GM23338 (cell line): Measurements from ENCODE around the gene RADIL. TPM values are rescaled to one million over a fixed set of nuclear protein-coding genes. Genes with fewer than 3 reads are reported as not detected.

Experiments
- ATAC-seq: fragments of 200-7000 bp; cut with Tn5 transposase; 3 replicates; pipeline ENCODE4 v1.9.1; 2020
- DNase-seq: peaks from one replicate; pipeline ENCODE4 v3.0.0-alpha.2; 2015; ENCODE audit warnings: low spot score
- H2AFZ ChIP-seq: fragments of 200-600 bp; sonication (generic); 2 replicates; pipeline ENCODE4 v1.8.0; 2016; ENCODE audit warnings: antibody characterized with exemption, mild to moderate bottlenecking, moderate library complexity
- H3F3A ChIP-seq: fragments of 200-600 bp; sonication (generic); replicated peaks from 2 replicates; pipeline ENCODE4 v1.8.0; 2017; ENCODE audit warnings: antibody characterized with exemption, mixed run types, low read depth
- H3K27ac ChIP-seq: fragments of 200-600 bp; sonication (generic); 2 replicates; pipeline ENCODE4 v1.6.1; 2016; ENCODE audit warnings: low read depth
- H3K27me3 ChIP-seq: fragments of 200-600 bp; sonication (generic); 2 replicates; pipeline ENCODE4 v1.8.0; 2016; ENCODE audit warnings: mild to moderate bottlenecking, mixed run types, moderate library complexity; ENCODE audit not compliant: insufficient read depth
- H3K36me3 ChIP-seq: fragments of 200-600 bp; sonication (generic); 2 replicates; pipeline ENCODE4 v1.8.0; 2016; ENCODE audit warnings: mild to moderate bottlenecking; ENCODE audit not compliant: insufficient read depth
- H3K4me1 ChIP-seq: fragments of 200-600 bp; sonication (generic); 2 replicates; pipeline ENCODE4 v1.8.0; 2016; ENCODE audit warnings: mild to moderate bottlenecking, moderate library complexity; ENCODE audit not compliant: insufficient read depth
- H3K4me2 ChIP-seq: fragments of 200-600 bp; sonication (generic); 2 replicates; pipeline ENCODE4 v1.7.1; 2017; ENCODE audit warnings: mixed run types
- H3K4me3 ChIP-seq: fragments of 200-600 bp; sonication (generic); 2 replicates; pipeline ENCODE4 v1.6.1; 2016; ENCODE audit warnings: mixed run types
- H3K79me2 ChIP-seq: fragments of 200-600 bp; sonication (generic); replicated peaks from 2 replicates; pipeline ENCODE4 v1.8.0; 2017; ENCODE audit warnings: mild to moderate bottlenecking; ENCODE audit not compliant: insufficient read depth
- H3K9me2 ChIP-seq: fragments of 200-600 bp; sonication (generic); 2 replicates; pipeline ENCODE4 v1.8.0; 2017; ENCODE audit not compliant: insufficient read depth
- H4K20me1 ChIP-seq: fragments of 200-600 bp; sonication (generic); replicated peaks from 2 replicates; pipeline ENCODE4 v1.8.0; 2017; ENCODE audit warnings: mild to moderate bottlenecking; ENCODE audit not compliant: insufficient read depth
- H3K27ac Mint-ChIP-seq: 2 replicates; pipeline ENCODE4 v1.8.0; 2020; ENCODE audit warnings: inconsistent platforms, mild to moderate bottlenecking, moderate library complexity, mixed read lengths
- H3K27me3 Mint-ChIP-seq: 3 replicates; pipeline ENCODE4 v1.8.0; 2022; ENCODE audit warnings: low read depth, mild to moderate bottlenecking, moderate library complexity, mixed read lengths, inconsistent platforms; ENCODE audit not compliant: insufficient read depth, poor library complexity
- H3K36me3 Mint-ChIP-seq: 3 replicates; pipeline ENCODE4 v1.8.0; 2021; ENCODE audit warnings: low read depth, mild to moderate bottlenecking, inconsistent platforms, moderate library complexity, mixed read lengths
- H3K4me1 Mint-ChIP-seq: 3 replicates; pipeline ENCODE4 v1.8.0; 2020; ENCODE audit warnings: mild to moderate bottlenecking, inconsistent platforms, mixed read lengths
- H3K4me3 Mint-ChIP-seq: 3 replicates; pipeline ENCODE4 v1.8.0; 2021; ENCODE audit warnings: moderate library complexity, mild to moderate bottlenecking, inconsistent platforms, mixed read lengths
- H3K9me3 Mint-ChIP-seq: 3 replicates; pipeline ENCODE4 v1.8.0; 2020; ENCODE audit warnings: moderate library complexity, mild to moderate bottlenecking, inconsistent platforms, mixed read lengths
- CREB1 ChIP-seq: fragments of 250-450 bp; sonication (Bioruptor Pico); IDR thresholded peaks from 2 replicates; pipeline ENCODE4 v1.5.0; 2020; ENCODE audit warnings: low read depth, mild to moderate bottlenecking, moderate library complexity
- EZH2 ChIP-seq: fragments of 200-600 bp; sonication (generic); IDR thresholded peaks from one replicate; pipeline ENCODE4 v1.8.0; 2017; ENCODE audit warnings: antibody characterized with exemption, mild to moderate bottlenecking, low read depth; ENCODE audit not compliant: unreplicated experiment
- EZH2phosphoT487 ChIP-seq: fragments of 200-600 bp; sonication (generic); IDR thresholded peaks from one replicate; pipeline ENCODE4 v1.8.1; 2018; ENCODE audit warnings: antibody characterized with exemption; ENCODE audit not compliant: unreplicated experiment
- JUNB ChIP-seq: IDR thresholded peaks from one replicate; pipeline ENCODE4 v1.6.1; 2016; ENCODE audit warnings: antibody characterized with exemption; ENCODE audit not compliant: unreplicated experiment
- STAT1 ChIP-seq: IDR thresholded peaks from one replicate; pipeline ENCODE4 v1.6.1; 2016; ENCODE audit warnings: antibody characterized with exemption; ENCODE audit not compliant: unreplicated experiment
- ZNF114 ChIP-seq: fragments of 250-450 bp; sonication (Bioruptor Pico); IDR thresholded peaks from 2 replicates; pipeline ENCODE4 v1.5.0; 2020; ENCODE audit warnings: mild to moderate bottlenecking, moderate library complexity
- ZNF331 ChIP-seq: fragments of 250-450 bp; sonication (Bioruptor Pico); IDR thresholded peaks from 2 replicates; pipeline ENCODE4 v1.5.0; 2020; ENCODE audit warnings: low read depth, mild to moderate bottlenecking, moderate library complexity
- polyA plus RNA-seq: library from polyadenylated mRNA; unstranded; fragments of >200 nt; fragmentation: Nextera tagmentation; extraction: Ambion mirVana; gene quantifications from 2 replicates; pipeline ENCODE4 v1.2.1, GENCODE V29; 2016
- total RNA-seq: library from RNA; depleted of rRNA; stranded (reverse); fragments of >200 nt; shearing (Covaris generic); gene quantifications from 2 replicates; pipeline ENCODE4 v1.2.3, GENCODE V29; 2014
- TF ChIP-seq, protein P1 (sequence below): IDR thresholded peaks from 2 replicates; pipeline ENCODE4 v1.6.1; 2016; ENCODE audit warnings: antibody characterized with exemption
- TF ChIP-seq, protein P2 (sequence below): IDR thresholded peaks from one replicate; pipeline ENCODE4 v1.6.1; 2018; ENCODE audit warnings: antibody characterized with exemption; ENCODE audit not compliant: unreplicated experiment
- TF ChIP-seq, protein P3 (sequence below): fragments of 250-450 bp; sonication (Bioruptor Pico); IDR thresholded peaks from 2 replicates; pipeline ENCODE4 v1.5.0; 2020; ENCODE audit warnings: mild to moderate bottlenecking, moderate library complexity

Gene RADIL
- total and polyA plus RNA-seq, 2 experiments from 2014 or later, result 4.3 to 9.8 TPM

DNA sequence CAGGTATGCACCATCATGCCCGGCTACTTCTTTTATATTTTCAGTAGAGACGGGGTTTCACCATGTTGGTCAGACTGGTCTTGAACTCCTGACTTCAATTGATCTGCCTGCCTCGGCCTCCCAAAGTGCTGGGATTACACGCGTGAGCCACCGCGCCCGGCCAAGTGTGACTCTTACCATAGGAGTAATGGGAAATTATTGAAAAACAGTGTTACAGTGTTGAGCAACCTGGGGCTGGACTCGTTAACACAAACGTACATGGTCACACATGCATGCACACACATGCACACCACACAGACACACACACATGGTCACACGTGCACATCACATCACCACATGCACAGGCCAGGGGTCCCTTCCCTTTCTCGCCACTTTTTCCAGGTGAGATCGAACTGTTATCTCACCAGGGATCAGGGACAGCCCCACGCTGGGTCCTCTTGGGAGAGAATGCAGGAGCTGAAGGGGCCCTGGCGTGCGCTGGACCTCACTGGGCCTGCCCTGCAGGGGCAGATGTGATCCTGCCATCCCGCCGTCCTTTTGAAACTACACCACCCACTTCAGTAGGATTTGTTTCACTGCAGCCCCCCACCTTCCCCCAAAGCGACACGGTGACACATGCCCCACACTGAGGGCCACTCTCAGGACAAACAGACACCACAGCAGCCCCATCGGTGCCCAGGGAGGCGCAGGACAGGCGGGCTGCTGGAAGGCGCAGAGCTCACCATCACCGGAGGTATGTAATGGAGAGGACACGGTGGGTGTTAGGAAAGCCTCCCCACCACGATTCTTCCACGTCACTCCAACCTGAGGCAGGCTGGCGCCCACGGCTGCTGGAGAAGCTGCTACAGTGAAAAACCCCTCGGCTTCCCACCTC is 10.2 kb downstream of the RADIL start (continued):
- TF ChIP-seq EZH2phosphoT487, result no peak
- no peak for TF ChIP-seq ZNF331 (CRISPR knock-in tag)

DNA sequence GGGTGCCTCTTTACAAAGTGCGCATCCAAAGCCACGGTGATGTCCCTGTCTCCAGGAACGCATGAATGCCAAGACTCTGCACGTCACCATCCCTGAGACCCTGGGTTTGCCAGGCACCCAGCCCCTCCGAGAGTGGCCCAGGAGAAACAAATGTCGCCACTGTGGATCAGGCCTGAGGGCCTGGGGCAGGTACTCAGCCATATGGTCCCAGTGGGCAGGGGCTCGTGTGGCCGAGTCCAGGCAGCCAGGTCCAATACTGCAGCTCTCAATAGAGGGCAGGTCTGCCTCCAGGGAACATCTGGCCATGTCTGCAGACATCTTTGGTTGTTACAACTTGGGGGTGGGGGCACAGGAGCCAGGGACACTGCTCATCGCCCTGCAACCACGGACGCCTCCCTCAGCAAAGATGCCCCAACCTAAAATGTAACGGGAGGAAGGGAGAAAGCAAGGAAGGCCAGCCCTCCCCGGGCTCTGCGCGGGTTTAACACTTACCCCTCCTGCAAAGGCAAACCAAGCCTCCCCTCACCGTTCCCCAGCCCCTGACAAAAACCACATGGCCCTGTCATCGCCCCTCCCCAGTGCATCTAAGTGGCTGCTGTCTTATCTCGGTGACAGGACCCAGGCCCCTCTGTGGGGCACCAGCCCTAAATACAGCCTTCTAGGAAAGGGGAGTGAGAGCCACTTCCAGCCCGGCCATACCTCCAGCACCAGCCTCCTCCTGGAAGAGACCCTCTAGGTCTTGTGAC is 11.4 kb downstream of the RADIL start:
- H3K4me3 Mint-ChIP-seq, result no peak overlapping the region
- no peaks in the 10 kb centered on the region for H3K36me3 Mint-ChIP-seq
- TF ChIP-seq, protein P1, sequence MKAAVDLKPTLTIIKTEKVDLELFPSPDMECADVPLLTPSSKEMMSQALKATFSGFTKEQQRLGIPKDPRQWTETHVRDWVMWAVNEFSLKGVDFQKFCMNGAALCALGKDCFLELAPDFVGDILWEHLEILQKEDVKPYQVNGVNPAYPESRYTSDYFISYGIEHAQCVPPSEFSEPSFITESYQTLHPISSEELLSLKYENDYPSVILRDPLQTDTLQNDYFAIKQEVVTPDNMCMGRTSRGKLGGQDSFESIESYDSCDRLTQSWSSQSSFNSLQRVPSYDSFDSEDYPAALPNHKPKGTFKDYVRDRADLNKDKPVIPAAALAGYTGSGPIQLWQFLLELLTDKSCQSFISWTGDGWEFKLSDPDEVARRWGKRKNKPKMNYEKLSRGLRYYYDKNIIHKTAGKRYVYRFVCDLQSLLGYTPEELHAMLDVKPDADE, result no peak
- TF ChIP-seq CREB1 (CRISPR knock-in tag), result no peak
- TF ChIP-seq ZNF114 (CRISPR knock-in tag), result no peak
- TF ChIP-seq, protein P2, sequence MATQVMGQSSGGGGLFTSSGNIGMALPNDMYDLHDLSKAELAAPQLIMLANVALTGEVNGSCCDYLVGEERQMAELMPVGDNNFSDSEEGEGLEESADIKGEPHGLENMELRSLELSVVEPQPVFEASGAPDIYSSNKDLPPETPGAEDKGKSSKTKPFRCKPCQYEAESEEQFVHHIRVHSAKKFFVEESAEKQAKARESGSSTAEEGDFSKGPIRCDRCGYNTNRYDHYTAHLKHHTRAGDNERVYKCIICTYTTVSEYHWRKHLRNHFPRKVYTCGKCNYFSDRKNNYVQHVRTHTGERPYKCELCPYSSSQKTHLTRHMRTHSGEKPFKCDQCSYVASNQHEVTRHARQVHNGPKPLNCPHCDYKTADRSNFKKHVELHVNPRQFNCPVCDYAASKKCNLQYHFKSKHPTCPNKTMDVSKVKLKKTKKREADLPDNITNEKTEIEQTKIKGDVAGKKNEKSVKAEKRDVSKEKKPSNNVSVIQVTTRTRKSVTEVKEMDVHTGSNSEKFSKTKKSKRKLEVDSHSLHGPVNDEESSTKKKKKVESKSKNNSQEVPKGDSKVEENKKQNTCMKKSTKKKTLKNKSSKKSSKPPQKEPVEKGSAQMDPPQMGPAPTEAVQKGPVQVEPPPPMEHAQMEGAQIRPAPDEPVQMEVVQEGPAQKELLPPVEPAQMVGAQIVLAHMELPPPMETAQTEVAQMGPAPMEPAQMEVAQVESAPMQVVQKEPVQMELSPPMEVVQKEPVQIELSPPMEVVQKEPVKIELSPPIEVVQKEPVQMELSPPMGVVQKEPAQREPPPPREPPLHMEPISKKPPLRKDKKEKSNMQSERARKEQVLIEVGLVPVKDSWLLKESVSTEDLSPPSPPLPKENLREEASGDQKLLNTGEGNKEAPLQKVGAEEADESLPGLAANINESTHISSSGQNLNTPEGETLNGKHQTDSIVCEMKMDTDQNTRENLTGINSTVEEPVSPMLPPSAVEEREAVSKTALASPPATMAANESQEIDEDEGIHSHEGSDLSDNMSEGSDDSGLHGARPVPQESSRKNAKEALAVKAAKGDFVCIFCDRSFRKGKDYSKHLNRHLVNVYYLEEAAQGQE, result no peak
- TF ChIP-seq JUNB, result no peak
- no peak for TF ChIP-seq STAT1
- TF ChIP-seq, protein P3, sequence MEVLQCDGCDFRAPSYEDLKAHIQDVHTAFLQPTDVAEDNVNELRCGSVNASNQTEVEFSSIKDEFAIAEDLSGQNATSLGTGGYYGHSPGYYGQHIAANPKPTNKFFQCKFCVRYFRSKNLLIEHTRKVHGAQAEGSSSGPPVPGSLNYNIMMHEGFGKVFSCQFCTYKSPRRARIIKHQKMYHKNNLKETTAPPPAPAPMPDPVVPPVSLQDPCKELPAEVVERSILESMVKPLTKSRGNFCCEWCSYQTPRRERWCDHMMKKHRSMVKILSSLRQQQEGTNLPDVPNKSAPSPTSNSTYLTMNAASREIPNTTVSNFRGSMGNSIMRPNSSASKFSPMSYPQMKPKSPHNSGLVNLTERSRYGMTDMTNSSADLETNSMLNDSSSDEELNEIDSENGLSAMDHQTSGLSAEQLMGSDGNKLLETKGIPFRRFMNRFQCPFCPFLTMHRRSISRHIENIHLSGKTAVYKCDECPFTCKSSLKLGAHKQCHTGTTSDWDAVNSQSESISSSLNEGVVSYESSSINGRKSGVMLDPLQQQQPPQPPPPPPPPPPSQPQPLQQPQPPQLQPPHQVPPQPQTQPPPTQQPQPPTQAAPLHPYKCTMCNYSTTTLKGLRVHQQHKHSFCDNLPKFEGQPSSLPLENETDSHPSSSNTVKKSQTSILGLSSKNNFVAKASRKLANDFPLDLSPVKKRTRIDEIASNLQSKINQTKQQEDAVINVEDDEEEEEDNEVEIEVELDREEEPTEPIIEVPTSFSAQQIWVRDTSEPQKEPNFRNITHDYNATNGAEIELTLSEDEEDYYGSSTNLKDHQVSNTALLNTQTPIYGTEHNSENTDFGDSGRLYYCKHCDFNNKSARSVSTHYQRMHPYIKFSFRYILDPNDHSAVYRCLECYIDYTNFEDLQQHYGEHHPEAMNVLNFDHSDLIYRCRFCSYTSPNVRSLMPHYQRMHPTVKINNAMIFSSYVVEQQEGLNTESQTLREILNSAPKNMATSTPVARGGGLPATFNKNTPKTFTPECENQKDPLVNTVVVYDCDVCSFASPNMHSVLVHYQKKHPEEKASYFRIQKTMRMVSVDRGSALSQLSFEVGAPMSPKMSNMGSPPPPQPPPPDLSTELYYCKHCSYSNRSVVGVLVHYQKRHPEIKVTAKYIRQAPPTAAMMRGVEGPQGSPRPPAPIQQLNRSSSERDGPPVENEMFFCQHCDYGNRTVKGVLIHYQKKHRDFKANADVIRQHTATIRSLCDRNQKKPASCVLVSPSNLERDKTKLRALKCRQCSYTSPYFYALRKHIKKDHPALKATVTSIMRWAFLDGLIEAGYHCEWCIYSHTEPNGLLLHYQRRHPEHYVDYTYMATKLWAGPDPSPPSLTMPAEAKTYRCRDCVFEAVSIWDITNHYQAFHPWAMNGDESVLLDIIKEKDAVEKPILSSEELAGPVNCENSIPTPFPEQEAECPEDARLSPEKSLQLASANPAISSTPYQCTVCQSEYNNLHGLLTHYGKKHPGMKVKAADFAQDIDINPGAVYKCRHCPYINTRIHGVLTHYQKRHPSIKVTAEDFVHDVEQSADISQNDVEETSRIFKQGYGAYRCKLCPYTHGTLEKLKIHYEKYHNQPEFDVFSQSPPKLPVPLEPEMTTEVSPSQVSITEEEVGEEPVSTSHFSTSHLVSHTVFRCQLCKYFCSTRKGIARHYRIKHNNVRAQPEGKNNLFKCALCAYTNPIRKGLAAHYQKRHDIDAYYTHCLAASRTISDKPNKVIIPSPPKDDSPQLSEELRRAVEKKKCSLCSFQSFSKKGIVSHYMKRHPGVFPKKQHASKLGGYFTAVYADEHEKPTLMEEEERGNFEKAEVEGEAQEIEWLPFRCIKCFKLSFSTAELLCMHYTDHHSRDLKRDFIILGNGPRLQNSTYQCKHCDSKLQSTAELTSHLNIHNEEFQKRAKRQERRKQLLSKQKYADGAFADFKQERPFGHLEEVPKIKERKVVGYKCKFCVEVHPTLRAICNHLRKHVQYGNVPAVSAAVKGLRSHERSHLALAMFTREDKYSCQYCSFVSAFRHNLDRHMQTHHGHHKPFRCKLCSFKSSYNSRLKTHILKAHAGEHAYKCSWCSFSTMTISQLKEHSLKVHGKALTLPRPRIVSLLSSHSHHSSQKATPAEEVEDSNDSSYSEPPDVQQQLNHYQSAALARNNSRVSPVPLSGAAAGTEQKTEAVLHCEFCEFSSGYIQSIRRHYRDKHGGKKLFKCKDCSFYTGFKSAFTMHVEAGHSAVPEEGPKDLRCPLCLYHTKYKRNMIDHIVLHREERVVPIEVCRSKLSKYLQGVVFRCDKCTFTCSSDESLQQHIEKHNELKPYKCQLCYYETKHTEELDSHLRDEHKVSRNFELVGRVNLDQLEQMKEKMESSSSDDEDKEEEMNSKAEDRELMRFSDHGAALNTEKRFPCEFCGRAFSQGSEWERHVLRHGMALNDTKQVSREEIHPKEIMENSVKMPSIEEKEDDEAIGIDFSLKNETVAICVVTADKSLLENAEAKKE, result no peak
- no peak for TF ChIP-seq EZH2

More for the DNA sequence above, 11.4 kb downstream of the RADIL start:
- Histone ChIP-seq H3K4me3 (no peak overlapping the region), H3K36me3 (no peaks in the 10 kb centered on the region), H3K27me3 (no peaks in the 10 kb centered on the region), H3K27ac (no peak overlapping the region), H4K20me1 (no peaks in the 10 kb centered on the region), H3K4me1 (no peaks in the 10 kb centered on the region), H3K9me2 (no peaks in the 10 kb centered on the region), H3F3A (no peaks in the 10 kb centered on the region), H3K79me2 (no peaks in the 10 kb centered on the region), H3K4me2 (no peak overlapping the region), H2AFZ (no peak overlapping the region)
- DNase-seq (no peak), ATAC-seq (peak; percentile 57)
- Mint-ChIP-seq H3K4me1 (peaks cover 10% of the 10 kb centered on the region), H3K27ac (no peak overlapping the region), H3K9me3 (peaks cover 7% of the 10 kb centered on the region; the same call in 2 of the 3 replicates), H3K27me3 (no peaks in the 10 kb centered on the region)
